ENCODE data around the gene VRTN. TPM values are rescaled to one million over a fixed set of nuclear protein-coding genes. Genes with fewer than 3 reads are reported as not detected.
"Not testable (repeated sequence)": the region's sequence is repeated elsewhere in the genome, so short reads cannot be mapped to it uniquely, and the experiment has no call there.

Gene VRTN
- total RNA-seq, 4 donors from 2014 or later, result not detected

DNA sequence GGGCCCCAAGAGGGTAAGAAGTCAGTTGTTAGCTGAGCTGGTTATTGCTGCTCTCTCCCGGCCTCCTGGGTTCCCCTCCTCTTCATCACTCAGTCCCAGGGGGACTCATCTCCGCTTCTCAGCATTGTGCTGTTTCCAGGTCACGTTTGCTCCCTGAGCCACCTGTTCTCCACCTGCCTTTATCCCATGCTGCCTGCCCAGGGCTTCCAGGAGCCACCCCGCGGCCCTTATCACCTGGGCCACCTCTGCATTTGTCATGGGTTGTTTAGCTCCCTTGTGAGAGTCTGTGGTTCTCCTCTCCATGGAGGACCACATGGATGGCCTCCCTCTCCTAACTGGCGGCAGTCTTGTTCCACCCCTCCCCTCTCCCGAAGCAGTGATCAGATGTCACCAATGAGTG, 41.7 kb downstream of the VRTN start:
- intact Hi-C loops (cut with DNase I), result no loop called here

DNA sequence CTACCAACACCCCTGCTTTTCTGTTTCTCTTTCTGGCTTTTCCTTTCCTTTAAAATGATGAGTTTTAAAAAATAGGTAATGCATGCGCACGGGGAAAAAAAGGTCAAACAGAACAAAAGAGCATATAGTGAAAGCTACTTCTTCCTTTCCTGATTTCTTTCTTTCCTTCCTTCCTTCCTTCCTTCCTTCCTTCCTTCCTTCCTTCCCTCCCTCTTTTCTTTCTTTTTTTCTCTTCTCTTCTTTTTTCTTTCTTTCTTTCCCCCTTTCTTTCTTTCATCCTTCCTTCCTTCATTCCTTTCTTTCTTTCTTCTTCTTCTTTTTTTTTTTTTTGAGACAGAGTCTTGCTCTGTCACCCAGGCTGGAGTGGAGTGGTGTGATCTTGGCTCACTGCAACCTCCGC, 42.2 kb downstream of the VRTN start:
- DNase-seq; H3K36me3 ChIP-seq; H3K9me3 ChIP-seq; H3K4me1 ChIP-seq; H3K27me3 ChIP-seq; H3K27ac ChIP-seq; H3K4me3 ChIP-seq (replicated peaks in 1 of 3); intact Hi-C loops (cut with DNase I): not testable (repeated sequence)
- 93 to 98% methylated on average over 3 of the region's 3 CpGs for WGBS, 2 donors

More for the DNA sequence above, 41.7 kb downstream of the VRTN start:
- no peaks in the 10 kb centered on the region for H3K36me3 ChIP-seq
- H3K27ac ChIP-seq, result no peak overlapping the region
- TF ChIP-seq POLR2A (IDR thresholded peaks at IDR 0.05), result no peak
- TF ChIP-seq, protein P1, sequence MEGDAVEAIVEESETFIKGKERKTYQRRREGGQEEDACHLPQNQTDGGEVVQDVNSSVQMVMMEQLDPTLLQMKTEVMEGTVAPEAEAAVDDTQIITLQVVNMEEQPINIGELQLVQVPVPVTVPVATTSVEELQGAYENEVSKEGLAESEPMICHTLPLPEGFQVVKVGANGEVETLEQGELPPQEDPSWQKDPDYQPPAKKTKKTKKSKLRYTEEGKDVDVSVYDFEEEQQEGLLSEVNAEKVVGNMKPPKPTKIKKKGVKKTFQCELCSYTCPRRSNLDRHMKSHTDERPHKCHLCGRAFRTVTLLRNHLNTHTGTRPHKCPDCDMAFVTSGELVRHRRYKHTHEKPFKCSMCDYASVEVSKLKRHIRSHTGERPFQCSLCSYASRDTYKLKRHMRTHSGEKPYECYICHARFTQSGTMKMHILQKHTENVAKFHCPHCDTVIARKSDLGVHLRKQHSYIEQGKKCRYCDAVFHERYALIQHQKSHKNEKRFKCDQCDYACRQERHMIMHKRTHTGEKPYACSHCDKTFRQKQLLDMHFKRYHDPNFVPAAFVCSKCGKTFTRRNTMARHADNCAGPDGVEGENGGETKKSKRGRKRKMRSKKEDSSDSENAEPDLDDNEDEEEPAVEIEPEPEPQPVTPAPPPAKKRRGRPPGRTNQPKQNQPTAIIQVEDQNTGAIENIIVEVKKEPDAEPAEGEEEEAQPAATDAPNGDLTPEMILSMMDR (IDR thresholded peaks at IDR 0.05), result no peak
- H3K4me3 ChIP-seq (replicated peaks in 1 of 3), result no peak overlapping the region
- no peaks in the 10 kb centered on the region for H3K4me1 ChIP-seq
- WGBS, 2 donors, result 85 to 86% methylated on average over 6 to 7 of the region's 7 CpGs
- no peaks in the 10 kb centered on the region for H3K27me3 ChIP-seq
- no peaks in the 10 kb centered on the region for H3K9me3 ChIP-seq
- no peak for DNase-seq

DNA sequence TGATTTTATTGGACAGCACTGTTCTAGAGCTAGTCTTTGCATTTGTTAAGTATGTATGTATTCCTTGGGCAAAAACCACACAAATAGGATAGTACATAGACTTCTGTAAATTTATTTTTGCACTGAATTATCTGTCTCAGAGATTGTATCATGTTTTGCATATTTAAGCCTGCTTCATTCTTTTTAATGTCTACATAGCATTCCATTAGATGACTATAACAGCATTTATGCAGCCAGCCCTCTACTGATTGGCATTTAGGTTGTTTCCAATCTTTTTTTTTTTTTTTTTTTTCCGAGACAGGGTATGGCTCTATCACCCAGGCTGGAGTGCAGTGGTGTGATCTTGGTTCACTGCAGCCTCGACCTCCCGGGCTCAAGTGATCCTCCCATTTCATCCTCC, 43.2 kb downstream of the VRTN start:
- Histone ChIP-seq H3K27ac (no peak overlapping the region), H3K27me3 (no peaks in the 10 kb centered on the region), H3K9me3 (no peaks in the 10 kb centered on the region), H3K36me3 (no peaks in the 10 kb centered on the region), H3K4me1 (no peaks in the 10 kb centered on the region), H3K4me3 (replicated peaks in 1 of 3) (no peak overlapping the region)
- no peak for DNase-seq
- intact Hi-C loops (cut with DNase I), result no loop called here
- WGBS, 2 donors, result 86 to 89% methylated on average over 3 of the region's 3 CpGs
- TF ChIP-seq, protein P1 (IDR thresholded peaks at IDR 0.05), result no peak
- no peak for TF ChIP-seq POLR2A (IDR thresholded peaks at IDR 0.05)

DNA sequence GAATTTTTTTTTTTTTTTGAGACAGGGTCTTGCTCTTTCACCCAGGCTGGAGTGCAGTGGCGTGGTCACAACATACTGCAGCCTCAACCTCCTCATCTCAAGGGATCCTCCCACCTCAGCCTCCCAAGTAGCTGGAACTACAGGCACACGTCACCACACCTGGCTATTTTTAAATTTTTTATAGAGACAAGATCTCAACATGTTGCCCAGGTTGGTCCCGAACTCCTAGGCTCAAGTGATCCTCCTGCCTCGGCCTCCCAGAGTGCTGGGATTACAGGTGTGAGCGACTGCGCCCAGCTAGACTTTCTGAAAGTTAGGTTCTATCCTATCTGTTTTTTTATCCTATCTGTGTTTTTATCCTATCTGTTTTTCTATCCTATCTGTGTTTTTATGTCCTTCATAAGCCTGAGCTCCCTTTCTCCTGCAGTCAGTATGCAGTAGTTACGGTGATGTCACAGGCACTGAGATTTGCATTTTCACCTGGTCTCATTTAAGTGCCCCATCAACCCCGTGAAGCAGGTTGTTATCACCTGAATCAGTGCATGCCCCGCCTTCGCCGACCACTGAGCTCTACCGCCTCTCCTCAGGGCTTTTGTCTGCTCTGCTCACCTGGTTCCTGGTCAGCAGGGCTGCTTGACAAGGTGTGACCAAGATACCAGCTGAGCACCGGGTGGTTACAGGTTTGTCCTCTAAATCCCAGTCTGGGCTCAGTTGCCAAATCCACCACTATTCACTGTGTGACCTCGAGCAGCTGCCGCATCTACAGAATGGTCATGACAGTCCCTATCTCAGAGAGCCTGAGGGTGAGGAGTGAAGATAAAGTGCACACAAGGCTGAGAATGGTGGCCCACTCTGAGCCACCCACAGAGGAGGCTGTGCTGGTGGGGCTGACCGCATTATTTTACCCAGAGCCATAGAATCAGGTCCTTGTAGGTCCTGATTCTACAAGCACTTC, 44.6 kb downstream of the VRTN start:
- WGBS, 2 donors, result 80 to 82% methylated on average over 16 of the region's 16 CpGs
- TF ChIP-seq, protein P1 (IDR thresholded peaks at IDR 0.05), result no peak
- H3K4me1 ChIP-seq, result no peaks in the 10 kb centered on the region
- H3K27me3 ChIP-seq, result no peaks in the 10 kb centered on the region
- H3K27ac ChIP-seq, result no peak overlapping the region
- H3K9me3 ChIP-seq, result no peaks in the 10 kb centered on the region
- no peak for DNase-seq
- no peaks in the 10 kb centered on the region for H3K36me3 ChIP-seq
- intact Hi-C loops (cut with DNase I), result no loop called here
- no peak overlapping the region for H3K4me3 ChIP-seq (replicated peaks in 1 of 3)

DNA sequence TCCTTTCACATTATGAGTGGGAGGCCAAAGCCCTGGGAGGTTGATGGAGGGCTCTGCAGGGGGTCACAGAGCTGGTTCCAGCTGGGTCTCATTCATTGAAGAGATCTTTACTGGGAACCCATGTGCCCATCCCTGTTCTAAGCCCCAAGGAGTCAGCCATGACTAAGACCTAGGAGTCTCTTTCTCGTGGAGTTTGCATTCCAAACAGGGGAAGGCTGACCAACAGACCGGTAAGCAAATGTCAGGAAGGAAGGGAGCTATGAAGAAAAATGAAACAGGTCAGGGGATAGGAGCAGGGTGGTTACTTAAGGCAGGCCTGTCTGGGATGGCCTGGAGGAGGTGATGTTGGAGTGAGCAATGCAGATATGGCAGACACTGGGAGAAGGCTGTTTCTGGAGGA, 46.3 kb downstream of the VRTN start:
- no peaks in the 10 kb centered on the region for H3K4me1 ChIP-seq
- no peaks in the 10 kb centered on the region for H3K27me3 ChIP-seq
- no peaks in the 10 kb centered on the region for H3K36me3 ChIP-seq
- TF ChIP-seq, protein P1 (IDR thresholded peaks at IDR 0.05), result no peak
- no peak for TF ChIP-seq POLR2A (IDR thresholded peaks at IDR 0.05)
- no peak overlapping the region for H3K4me3 ChIP-seq (replicated peaks in 1 of 3)
- H3K9me3 ChIP-seq, result no peaks in the 10 kb centered on the region
- intact Hi-C loops (cut with DNase I), result no loop called here
- WGBS, 2 donors, result 47 to 49% methylated on average over 2 of the region's 2 CpGs
- no peak overlapping the region for H3K27ac ChIP-seq
- DNase-seq, result no peak
